ENCODE measurements around the gene GPR39. TPM values are rescaled to one million over a fixed set of nuclear protein-coding genes. Genes with fewer than 3 reads are reported as not detected.

Gene GPR39
- total RNA-seq: 1.1 TPM

GRCh38 chr2:132416723-132417395 lies at the start of gene GPR39:
Gene GPR39 (plus strand): TSS chr2:132416805.

DNA sequence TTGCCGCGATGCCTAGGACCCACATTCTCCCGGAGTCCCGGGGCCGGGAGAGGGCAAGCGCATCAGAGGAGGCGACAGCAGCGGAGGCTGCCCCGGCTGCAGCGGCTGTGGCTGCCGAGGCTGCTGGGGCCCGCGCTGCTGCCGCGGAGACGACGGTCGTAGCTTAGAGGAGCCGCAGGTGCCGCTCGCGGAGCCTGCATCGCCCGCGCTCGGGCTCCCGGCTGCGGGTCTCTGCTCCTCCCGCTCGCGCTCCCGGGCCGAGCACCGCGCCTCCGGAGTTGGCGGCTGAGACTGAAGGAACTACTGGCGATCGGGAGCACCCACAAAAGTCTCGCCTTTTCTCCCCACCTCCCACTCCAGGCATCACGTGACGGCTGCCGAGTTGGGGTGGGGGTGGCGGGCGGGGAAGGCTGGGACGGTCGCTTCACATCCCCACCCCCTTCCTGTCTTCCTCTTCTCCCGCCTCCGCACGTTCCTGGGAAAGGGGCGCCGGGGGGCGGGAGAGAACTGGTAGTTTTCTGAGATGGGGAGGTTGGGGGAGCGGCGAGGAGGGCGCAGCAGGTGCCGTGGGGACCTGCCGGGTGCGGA lies 253.4 kb downstream of the GPR39 start, which contains the start of gene LYPD1:
TSS of gene LYPD1 (minus strand) at position 298 of the 588 bp plus-strand sequence. CDS start at position 25, 273 bp downstream.

